ENCODE results near the gene LCE2B. TPM values are rescaled to one million over a fixed set of nuclear protein-coding genes. Genes with fewer than 3 reads are reported as not detected.

The LCE2B gene, protein sequence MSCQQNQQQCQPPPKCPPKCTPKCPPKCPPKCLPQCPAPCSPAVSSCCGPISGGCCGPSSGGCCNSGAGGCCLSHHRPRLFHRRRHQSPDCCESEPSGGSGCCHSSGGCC
- total RNA-seq (2022; extraction: Qiagen RNA extraction; ENCODE audit: low read depth), result not detected in 5 replicates

DNA sequence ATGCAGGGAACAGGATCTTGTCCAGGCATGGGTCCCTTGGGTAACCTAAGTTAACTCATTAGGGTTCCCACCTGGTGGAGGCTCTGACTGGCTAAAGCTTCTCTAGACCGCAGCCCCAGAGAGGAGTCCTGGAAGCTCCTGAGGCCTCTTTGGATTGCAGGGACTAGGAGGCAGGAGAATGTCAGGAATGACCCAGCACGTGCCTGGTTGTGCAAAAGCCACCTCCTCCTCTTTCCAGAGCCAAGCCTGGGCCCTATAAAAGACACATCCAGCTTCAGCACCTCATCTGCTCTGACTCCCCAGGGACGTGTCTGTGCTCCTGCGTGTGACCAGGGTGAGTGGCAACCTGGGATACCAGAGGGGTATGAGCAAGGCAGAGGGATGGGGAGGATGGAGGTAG is at the start of gene LCE2B:
TSS of gene LCE2B (plus strand) at position 301 of the 400 bp plus-strand sequence. CDS start 721 bp downstream, outside the sequence.

DNA sequence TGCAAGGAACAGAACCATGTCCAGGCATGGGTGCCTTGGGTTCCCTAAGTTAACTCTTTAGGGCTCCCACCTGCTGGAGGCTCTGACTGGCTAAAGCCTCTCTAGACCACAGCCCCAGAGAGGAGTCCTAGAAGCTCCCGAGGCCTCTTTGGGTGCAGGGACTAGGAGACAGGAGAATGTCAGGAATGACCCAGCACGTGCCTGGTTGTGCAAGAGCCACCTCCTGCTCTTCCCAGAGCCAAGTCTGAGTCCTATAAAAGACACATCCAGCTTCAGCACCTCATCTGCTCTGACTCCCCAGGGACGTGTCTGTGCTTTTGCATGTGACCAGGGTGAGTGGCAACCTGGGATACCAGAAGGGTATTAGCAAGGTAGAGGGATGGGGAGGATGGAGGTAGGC is 22.8 kb upstream of the LCE2B start, which contains the start of gene LCE2D:
TSS of gene LCE2D (plus strand) at position 283 of the 400 bp plus-strand sequence. CDS start 726 bp downstream, outside the sequence.

DNA sequence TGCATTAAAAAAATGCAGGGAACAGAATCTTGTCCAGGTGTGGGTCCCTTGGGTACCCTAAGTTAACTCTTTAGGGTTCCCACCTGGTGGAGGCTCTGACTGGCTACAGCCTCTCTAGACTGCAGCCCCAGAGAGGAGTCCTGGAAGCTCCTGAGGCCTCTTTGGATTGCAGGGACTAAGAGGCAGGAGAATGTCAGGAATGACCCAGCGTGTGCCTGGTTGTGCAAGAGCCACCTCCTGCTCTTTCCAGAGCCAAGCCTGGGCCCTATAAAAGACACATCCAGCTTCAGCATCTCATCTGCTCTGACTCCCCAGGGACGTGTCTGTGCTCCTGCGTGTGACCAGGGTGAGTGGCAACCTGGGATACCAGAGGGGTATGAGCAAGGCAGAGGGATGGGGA is 10.9 kb upstream of the LCE2B start, which contains the start of gene LCE2C:
TSS of gene LCE2C (plus strand) at position 297 of the 400 bp plus-strand sequence. CDS start 737 bp downstream, outside the sequence.

DNA sequence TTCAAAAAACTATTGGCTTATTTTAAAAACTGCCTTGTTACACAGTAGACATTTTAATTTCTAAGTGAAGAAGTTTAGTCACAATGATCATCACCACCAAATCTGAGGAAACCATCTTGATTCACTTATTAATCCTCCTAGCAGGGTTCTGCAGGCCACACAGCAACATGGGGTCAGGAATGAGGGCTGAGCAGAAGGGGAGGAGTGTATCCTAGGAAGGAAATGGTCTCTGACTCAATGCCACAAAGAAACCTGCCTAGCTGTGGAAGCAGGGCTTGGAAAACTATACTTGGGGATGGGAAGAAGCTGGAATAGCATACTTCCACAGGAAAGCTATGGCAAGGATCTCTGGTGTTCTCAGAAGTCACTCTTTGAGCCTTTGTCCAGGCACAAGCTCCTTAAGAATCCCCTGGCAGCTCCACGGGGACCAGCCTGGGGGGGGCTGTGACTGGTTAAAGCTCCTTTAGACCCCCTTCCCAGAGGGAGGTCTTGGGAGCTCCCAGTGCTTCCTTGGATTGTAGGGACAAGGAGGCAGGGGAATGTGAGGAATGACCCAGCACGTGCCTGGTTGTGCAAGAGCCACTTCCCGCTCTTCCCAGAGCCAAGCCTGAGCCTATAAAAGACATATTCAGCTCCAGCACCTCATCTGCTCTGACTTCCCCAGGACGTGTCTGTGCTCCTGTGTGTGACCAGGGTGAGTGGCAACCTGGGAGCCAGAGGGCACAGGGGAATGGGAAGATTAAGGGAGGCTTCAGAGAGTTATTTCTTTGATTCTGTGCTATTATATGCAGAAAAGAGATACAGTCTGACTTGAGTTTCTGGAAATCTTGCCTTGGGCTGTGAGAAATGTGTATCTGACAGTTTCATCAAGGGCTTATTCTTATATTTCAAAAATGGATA is 12.0 kb downstream of the LCE2B start, which contains the start of gene LCE2A:
TSS of gene LCE2A (plus strand) at position 645 of the 900 bp plus-strand sequence. CDS start 557 bp downstream, outside the sequence.

DNA sequence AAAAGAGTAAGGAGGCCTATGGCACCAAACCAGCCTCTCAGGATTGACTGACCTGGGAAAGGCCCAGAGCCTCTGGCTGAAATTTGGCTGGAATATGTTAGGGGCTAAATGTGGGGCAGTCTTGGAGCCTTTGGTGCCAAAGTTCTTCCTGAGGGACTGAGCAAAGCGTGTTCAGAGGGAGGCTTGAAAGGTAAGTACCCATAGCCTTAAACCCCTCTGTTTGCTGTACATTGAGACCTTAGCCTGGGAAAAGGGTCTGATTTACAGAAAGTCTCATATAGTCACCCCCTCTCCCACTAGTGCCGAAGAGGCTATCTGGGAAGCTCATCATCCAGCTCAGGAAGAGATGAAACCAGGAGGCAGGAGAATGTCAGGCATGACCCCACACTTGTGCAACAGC is 21.9 kb downstream of the LCE2B start, which contains the start of gene LCE4A:
TSS of gene LCE4A (plus strand) at position 301 of the 400 bp plus-strand sequence. CDS start 916 bp downstream, outside the sequence.

Other genes starting within 250 kb of the LCE2B start
- gene LCE5A, start 175.3 kb upstream of the LCE2B start, total RNA-seq (2022; extraction: Qiagen RNA extraction; ENCODE audit: low read depth), result not detected in 5 replicates
- gene CRCT1, start 171.6 kb upstream of the LCE2B start, total RNA-seq (2022; extraction: Qiagen RNA extraction; ENCODE audit: low read depth), result 0.45 to 0.51 TPM in 2 of 5 replicates, not detected in the others
- gene LCE3E, start 119.3 kb upstream of the LCE2B start, total RNA-seq (2022; extraction: Qiagen RNA extraction; ENCODE audit: low read depth), result 0.30 TPM in 1 of 5 replicates, not detected in the others
- 0.96 to 1.3 TPM (median 0.97 TPM) in 3 of 5 replicates, not detected in the others for gene LCE3D, start 105.6 kb upstream of the LCE2B start, total RNA-seq (2022; extraction: Qiagen RNA extraction; ENCODE audit: low read depth)
- gene LCE3C, start 85.9 kb upstream of the LCE2B start, total RNA-seq (2022; extraction: Qiagen RNA extraction; ENCODE audit: low read depth), result not detected in 5 replicates
- not detected in 5 replicates for gene LCE3B, start 72.3 kb upstream of the LCE2B start, total RNA-seq (2022; extraction: Qiagen RNA extraction; ENCODE audit: low read depth)
- not detected in 5 replicates for gene LCE3A, start 63.0 kb upstream of the LCE2B start, total RNA-seq (2022; extraction: Qiagen RNA extraction; ENCODE audit: low read depth)
- gene LCE2D, start 22.7 kb upstream of the LCE2B start, total RNA-seq (2022; extraction: Qiagen RNA extraction; ENCODE audit: low read depth), result not detected in 5 replicates
- gene LCE2C, start 10.8 kb upstream of the LCE2B start, total RNA-seq (2022; extraction: Qiagen RNA extraction; ENCODE audit: low read depth), result not detected in 5 replicates
- not detected in 5 replicates for gene LCE2A, start 12.2 kb downstream of the LCE2B start, total RNA-seq (2022; extraction: Qiagen RNA extraction; ENCODE audit: low read depth)
- not detected in 5 replicates for gene LCE4A, start 22.0 kb downstream of the LCE2B start, total RNA-seq (2022; extraction: Qiagen RNA extraction; ENCODE audit: low read depth)
- not detected in 5 replicates for gene KPRP, start 71.9 kb downstream of the LCE2B start, total RNA-seq (2022; extraction: Qiagen RNA extraction; ENCODE audit: low read depth)
- gene LCE1F, start 89.0 kb downstream of the LCE2B start, total RNA-seq (2022; extraction: Qiagen RNA extraction; ENCODE audit: low read depth), result not detected in 5 replicates
- 0.14 TPM in 1 of 5 replicates, not detected in the others for gene LCE1E, start 100.1 kb downstream of the LCE2B start, total RNA-seq (2022; extraction: Qiagen RNA extraction; ENCODE audit: low read depth)
- gene LCE1D, start 110.6 kb downstream of the LCE2B start, total RNA-seq (2022; extraction: Qiagen RNA extraction; ENCODE audit: low read depth), result not detected in 5 replicates
- not detected in 5 replicates for gene LCE1C, start 120.5 kb downstream of the LCE2B start, total RNA-seq (2022; extraction: Qiagen RNA extraction; ENCODE audit: low read depth)
- not detected in 5 replicates for gene LCE1B, start 125.8 kb downstream of the LCE2B start, total RNA-seq (2022; extraction: Qiagen RNA extraction; ENCODE audit: low read depth)
- not detected in 5 replicates for gene LCE1A, start 141.3 kb downstream of the LCE2B start, total RNA-seq (2022; extraction: Qiagen RNA extraction; ENCODE audit: low read depth)
- not detected in 5 replicates for gene LCE6A, start 156.7 kb downstream of the LCE2B start, total RNA-seq (2022; extraction: Qiagen RNA extraction; ENCODE audit: low read depth)
- gene LCE7A, start 173.9 kb downstream of the LCE2B start, total RNA-seq (2022; extraction: Qiagen RNA extraction; ENCODE audit: low read depth), result not detected in 5 replicates
- not detected in 5 replicates for gene SMCP, start 192.2 kb downstream of the LCE2B start, total RNA-seq (2022; extraction: Qiagen RNA extraction; ENCODE audit: low read depth)
- 0.08 TPM in 1 of 5 replicates, not detected in the others for gene IVL, start 222.4 kb downstream of the LCE2B start, total RNA-seq (2022; extraction: Qiagen RNA extraction; ENCODE audit: low read depth)